ENCODE data around the gene CCDC170. TPM values are rescaled to one million over a fixed set of nuclear protein-coding genes. Genes with fewer than 3 reads are reported as not detected.

Gene CCDC170
- total RNA-seq, 1 experiment from 2014 or later: not detected

- no peaks in the 10 kb centered on the region for H3K36me3 ChIP-seq
- no peaks in the 10 kb centered on the region for H3K27me3 ChIP-seq
- no peak for DNase-seq
- H3K4me3 ChIP-seq: no peak overlapping the region
- H3K9me3 ChIP-seq: 0 out of 2 replicates have a peak, but pooled peaks cover 2% of the 10 kb centered on the region
Measured at GRCh38 chr6:151553416-151554165, 59.8 kb downstream of the CCDC170 start.

DNA sequence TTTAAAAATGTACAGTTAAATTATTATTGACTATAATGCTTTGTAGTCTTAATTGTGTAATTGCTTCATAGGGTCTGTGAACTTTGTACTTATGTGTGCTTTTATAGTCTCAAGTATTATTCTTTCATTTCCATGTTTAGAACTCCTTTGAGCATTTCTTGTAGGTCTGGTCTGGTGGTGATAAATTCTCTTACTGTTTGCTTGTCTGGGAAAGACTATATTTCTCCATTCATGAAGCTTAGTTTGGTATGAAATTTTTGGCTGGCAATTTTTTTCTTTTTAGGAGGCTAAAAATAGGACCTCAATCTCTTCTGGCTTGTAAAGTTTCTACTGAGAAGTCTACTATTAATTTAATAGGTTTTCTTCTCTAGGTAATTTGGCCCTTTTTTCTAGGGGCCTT is 67.4 kb downstream of the CCDC170 start:
- H3K27me3 ChIP-seq: no peaks in the 10 kb centered on the region
- no peak for DNase-seq
- H3K36me3 ChIP-seq: no peaks in the 10 kb centered on the region
- H3K9me3 ChIP-seq: peaks cover 9% of the 10 kb centered on the region
- H3K4me3 ChIP-seq: no peak overlapping the region

- H3K9me3 ChIP-seq: peaks cover 9% of the 10 kb centered on the region
- no peak overlapping the region for H3K4me3 ChIP-seq
- no peaks in the 10 kb centered on the region for H3K27me3 ChIP-seq
- no peak for DNase-seq
- no peaks in the 10 kb centered on the region for H3K36me3 ChIP-seq
Measured at GRCh38 chr6:151564654-151565053, 70.8 kb downstream of the CCDC170 start.

DNA sequence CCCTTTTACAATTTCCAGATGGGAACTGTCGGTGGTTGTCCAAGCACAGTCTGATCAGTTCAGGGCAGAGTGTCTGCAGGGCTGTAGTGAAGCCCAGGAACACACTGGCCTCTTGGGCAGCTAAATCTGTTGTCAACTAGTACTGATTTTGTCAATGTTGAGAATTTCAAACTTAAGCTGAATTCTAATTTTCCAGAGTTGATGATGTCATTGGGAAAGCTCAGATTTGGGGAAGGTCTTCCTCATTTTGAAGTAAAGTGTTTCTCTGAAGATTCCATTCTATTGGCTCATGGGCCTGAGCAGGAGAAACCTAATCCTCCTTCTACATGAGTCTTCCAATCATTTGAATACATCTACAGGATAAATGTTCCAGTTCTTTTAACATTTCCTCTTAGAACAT is 72.1 kb downstream of the CCDC170 start:
- no peaks in the 10 kb centered on the region for H3K36me3 ChIP-seq
- H3K9me3 ChIP-seq: peaks cover 7% of the 10 kb centered on the region
- H3K4me3 ChIP-seq: no peak overlapping the region
- H3K27me3 ChIP-seq: no peaks in the 10 kb centered on the region
- no peak for DNase-seq

- Histone ChIP-seq H3K9me3 (peaks cover under 1% of the 10 kb centered on the region; the same call in 1 of the 2 replicates), H3K27me3 (no peaks in the 10 kb centered on the region), H3K36me3 (no peaks in the 10 kb centered on the region), H3K4me3 (no peak overlapping the region)
- DNase-seq: no peak
Measured at GRCh38 chr6:151566557-151566956, 72.7 kb downstream of the CCDC170 start.

GRCh38 chr6:151576633-151577032 is 82.8 kb downstream of the CCDC170 start:
- peak; percentile 38 for DNase-seq
- Histone ChIP-seq H3K27me3 (no peaks in the 10 kb centered on the region), H3K9me3 (no peaks in the 10 kb centered on the region), H3K4me3 (no peak overlapping the region), H3K36me3 (no peaks in the 10 kb centered on the region)

GRCh38 chr6:151577257-151577656 is 83.4 kb downstream of the CCDC170 start:
- H3K4me3 ChIP-seq: no peak overlapping the region
- no peak for DNase-seq
- H3K36me3 ChIP-seq: no peaks in the 10 kb centered on the region
- no peaks in the 10 kb centered on the region for H3K9me3 ChIP-seq
- H3K27me3 ChIP-seq: no peaks in the 10 kb centered on the region

DNA sequence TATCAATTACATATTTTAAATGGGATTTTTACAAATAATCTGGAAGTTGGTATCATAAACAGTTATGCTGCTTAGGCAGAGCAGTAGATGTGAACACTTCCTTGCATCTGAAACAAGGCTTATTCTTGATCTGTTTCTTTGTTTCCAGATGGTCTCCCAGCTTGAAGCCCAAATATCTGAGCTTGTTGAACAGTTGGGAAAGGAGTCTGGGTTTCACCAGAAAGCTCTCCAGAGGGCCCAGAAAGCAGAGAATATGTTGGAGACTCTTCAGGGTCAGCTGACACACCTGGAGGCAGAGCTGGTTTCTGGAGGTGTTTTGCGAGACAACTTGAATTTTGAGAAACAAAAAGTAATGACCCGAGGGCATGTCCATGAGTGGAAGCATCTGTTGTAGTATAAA is 91.9 kb downstream of the CCDC170 start:
- DNase-seq: no peak
- Histone ChIP-seq H3K9me3 (no peaks in the 10 kb centered on the region), H3K36me3 (no peaks in the 10 kb centered on the region), H3K27me3 (no peaks in the 10 kb centered on the region; the same call in 1 of the 2 replicates), H3K4me3 (no peak overlapping the region)

DNA sequence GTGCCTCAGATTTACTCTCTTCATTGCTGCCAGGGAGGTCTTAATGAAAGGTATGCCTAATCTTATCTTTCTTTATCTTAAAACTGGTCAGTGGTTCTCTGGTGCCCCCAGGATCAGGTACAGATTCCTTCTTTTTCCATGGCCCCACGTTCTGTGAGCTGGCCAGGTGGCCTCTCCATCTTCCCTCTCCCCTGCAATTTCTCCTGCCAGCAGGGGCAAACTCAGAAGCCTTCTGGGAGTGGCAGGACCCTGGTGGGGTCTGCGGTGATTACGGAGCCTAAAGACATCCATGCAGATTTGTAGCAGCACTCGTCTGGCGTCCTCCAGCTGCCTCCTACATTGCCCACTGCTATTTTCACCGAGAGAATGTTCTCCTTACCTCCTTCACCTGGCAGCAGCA is 95.8 kb downstream of the CCDC170 start:
- Histone ChIP-seq H3K4me3 (no peak overlapping the region), H3K36me3 (no peaks in the 10 kb centered on the region)

GRCh38 chr6:151590742-151591141 is 96.9 kb downstream of the CCDC170 start:
- Histone ChIP-seq H3K36me3 (no peaks in the 10 kb centered on the region), H3K9me3 (no peaks in the 10 kb centered on the region), H3K27me3 (no peaks in the 10 kb centered on the region), H3K4me3 (no peak overlapping the region)
- no peak for DNase-seq

More for the DNA sequence above, 95.8 kb downstream of the CCDC170 start:
- Histone ChIP-seq H3K27me3 (no peaks in the 10 kb centered on the region; the same call in 1 of the 2 replicates), H3K9me3 (no peaks in the 10 kb centered on the region)
- no peak for DNase-seq

- Histone ChIP-seq H3K4me3 (no peak overlapping the region), H3K27me3 (no peaks in the 10 kb centered on the region), H3K36me3 (no peaks in the 10 kb centered on the region), H3K9me3 (no peaks in the 10 kb centered on the region)
- DNase-seq: no peak
Measured at GRCh38 chr6:151592449-151593159, 98.8 kb downstream of the CCDC170 start.

DNA sequence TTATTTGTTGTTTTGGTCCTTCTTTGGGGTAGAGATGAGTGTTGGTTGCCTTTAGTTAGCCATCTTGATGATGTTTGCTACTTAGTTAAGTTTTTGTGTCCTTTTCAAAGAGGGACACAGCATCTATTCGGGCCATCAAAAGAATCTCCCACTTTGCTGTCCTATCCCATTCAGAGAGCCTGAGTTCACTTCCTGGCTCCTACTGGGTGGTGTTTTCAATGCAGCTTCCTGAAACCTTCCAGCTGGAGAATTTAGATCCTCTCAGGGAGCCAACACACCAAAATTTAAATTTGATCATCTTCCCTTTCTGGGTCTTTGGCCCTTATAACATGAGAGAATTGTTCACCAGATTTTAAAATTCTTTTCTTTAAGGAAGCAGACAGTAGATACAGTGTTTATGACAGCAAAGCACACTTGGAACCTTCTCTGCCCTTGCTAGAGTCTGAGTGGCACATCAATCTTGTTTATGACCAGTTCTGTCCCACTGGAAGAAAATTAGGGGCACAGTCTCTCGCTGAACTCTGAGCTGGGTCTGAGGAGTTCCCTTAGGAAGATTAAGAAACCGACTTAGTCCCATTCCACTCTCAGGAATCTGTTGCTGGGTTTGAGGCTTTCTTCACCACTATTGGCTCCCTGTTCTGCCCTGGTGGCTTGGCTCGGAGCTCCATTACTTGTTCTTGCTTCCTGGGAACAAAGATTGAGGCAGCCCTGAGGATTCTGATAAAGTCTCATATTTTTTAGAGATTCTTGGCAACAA is 115.5 kb downstream of the CCDC170 start:
- no peak for DNase-seq
- Histone ChIP-seq H3K36me3 (no peaks in the 10 kb centered on the region), H3K27me3 (no peaks in the 10 kb centered on the region), H3K4me3 (no peak overlapping the region), H3K9me3 (no peaks in the 10 kb centered on the region; the same call in 1 of the 2 replicates)

GRCh38 chr6:151610326-151610725 is 116.5 kb downstream of the CCDC170 start:
- DNase-seq: no peak
- Histone ChIP-seq H3K4me3 (no peak overlapping the region), H3K36me3 (no peaks in the 10 kb centered on the region), H3K27me3 (no peaks in the 10 kb centered on the region), H3K9me3 (no peaks in the 10 kb centered on the region; the same call in 1 of the 2 replicates)

- Histone ChIP-seq H3K27me3 (no peaks in the 10 kb centered on the region), H3K4me3 (no peak overlapping the region), H3K9me3 (no peaks in the 10 kb centered on the region), H3K36me3 (no peaks in the 10 kb centered on the region)
- no peak for DNase-seq
Measured at GRCh38 chr6:151614630-151615029, 120.8 kb downstream of the CCDC170 start.

DNA sequence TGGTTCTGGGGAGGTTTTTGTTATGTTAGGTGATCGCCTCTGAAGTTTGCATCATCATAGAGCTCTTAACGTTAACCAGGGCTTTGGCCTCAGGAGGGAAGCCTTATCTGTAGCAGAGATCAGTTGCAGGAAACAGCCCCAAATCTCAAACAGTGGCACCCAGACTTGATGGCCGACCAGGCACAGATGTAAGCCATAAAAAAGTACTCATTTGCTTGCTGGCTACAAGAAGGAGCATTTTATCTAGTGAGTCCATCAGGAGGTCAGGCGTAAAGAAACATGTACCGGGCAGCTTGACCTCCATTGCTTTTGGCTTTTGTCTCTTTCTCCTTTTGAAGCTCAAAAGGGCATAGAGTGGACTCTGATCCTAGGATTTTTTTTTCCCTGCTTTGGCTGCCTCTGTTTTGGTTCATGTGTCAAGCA is 122.3 kb downstream of the CCDC170 start:
- H3K4me3 ChIP-seq: no peak overlapping the region
- H3K9me3 ChIP-seq: no peaks in the 10 kb centered on the region
- H3K27me3 ChIP-seq: no peaks in the 10 kb centered on the region
- no peaks in the 10 kb centered on the region for H3K36me3 ChIP-seq
- DNase-seq: no peak

- no peak for DNase-seq
- no peak overlapping the region for H3K4me3 ChIP-seq
- no peaks in the 10 kb centered on the region for H3K27me3 ChIP-seq
- no peaks in the 10 kb centered on the region for H3K36me3 ChIP-seq
- no peaks in the 10 kb centered on the region for H3K9me3 ChIP-seq
Measured at GRCh38 chr6:151616600-151616999, 122.8 kb downstream of the CCDC170 start.

- no peak overlapping the region for H3K4me3 ChIP-seq
- no peaks in the 10 kb centered on the region for H3K27me3 ChIP-seq
- no peaks in the 10 kb centered on the region for H3K36me3 ChIP-seq
- DNase-seq: no peak
- H3K9me3 ChIP-seq: no peaks in the 10 kb centered on the region
Measured at GRCh38 chr6:151617539-151617938, 123.7 kb downstream of the CCDC170 start.
